HG03097 (cell line): ENCODE results near the gene SYAP1.
"Not testable (repeated sequence)": the region's sequence is repeated elsewhere in the genome, so short reads cannot be mapped to it uniquely, and the experiment has no call there.

Experiments used
- ATAC-seq: cut with Tn5 transposase; IDR thresholded peaks from one replicate; pipeline ENCODE4 v1.9.1; 2021; ENCODE audit not compliant: unreplicated experiment, low FRiP score

Gene SYAP1

DNA sequence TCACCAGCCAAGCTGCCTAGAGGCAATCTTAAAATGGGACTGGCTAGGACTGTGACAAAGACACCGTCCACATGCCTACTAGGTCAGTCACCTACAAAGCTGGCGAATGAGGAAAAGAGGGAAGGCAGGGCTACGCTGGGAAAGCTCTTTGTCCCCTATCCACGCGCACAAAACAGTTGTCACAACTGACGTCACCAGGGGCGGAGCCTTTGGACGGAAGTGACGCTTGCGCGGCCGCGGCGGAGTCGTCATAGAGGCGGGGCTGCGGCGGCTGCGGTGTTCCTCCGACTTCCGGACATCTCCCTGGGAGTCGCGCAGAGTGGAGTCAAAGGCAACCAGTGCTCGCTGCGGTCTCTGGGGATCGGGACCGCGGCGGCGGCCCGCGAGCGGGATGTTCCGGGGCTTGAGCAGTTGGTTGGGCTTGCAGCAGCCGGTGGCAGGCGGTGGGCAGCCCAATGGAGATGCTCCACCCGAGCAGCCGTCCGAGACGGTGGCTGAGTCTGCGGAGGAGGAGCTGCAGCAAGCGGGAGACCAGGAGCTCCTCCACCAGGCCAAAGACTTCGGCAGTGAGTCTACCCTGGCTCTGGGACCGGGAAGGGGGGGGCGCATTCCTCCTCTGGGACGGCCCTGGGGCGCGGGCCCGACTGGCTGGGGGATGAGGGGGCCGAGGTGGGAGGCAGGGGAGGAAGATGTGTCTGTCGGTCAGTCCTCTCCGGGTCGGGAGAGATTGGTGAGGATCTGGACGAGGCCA, at the start of gene SYAP1:
Gene SYAP1, plus strand, starts transcription at position 279 of the 751 bp plus-strand sequence. Its CDS starts 113 bp downstream, at position 392.
- peak; percentile 98 for ATAC-seq

DNA sequence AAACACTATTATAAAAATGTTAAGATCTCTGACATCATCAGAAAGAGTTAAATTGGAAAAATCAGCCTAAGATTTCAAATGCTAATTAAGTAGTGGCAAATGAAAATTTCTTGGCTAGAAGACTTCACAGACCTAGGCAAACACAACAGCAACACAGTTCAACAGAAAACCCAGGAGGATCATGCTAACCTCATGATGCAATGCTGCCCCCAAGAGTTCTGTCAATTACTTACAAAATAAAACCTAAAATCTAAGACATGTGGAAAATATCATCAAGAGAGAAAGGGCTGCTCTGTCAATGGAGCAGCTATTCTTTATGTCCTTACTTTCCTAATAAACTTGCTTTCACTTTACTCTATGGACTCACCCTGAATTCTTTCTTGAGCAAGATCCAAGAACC, 48.4 kb upstream of the SYAP1 start:
- ATAC-seq: no peak

DNA sequence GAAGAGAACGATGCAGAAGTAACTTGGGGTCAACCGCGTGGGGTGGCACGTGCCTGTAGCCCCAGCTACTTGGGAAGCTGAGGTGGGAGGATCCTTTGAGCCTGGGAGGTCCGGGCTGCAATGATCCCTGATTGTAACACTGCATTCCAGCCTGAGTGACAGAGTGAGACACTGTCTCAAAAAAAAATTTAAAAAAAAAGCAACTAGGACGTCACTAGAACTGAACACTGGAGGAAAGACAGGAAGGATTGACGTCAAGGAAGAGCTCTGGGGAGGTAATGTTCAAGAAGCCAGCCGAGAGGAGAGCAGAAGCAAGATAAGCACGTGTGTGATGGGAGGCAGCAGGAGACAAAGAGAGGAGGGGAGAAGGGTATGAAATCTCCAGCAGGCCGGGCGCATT, 40.7 kb upstream of the SYAP1 start:
- ATAC-seq: no peak

DNA sequence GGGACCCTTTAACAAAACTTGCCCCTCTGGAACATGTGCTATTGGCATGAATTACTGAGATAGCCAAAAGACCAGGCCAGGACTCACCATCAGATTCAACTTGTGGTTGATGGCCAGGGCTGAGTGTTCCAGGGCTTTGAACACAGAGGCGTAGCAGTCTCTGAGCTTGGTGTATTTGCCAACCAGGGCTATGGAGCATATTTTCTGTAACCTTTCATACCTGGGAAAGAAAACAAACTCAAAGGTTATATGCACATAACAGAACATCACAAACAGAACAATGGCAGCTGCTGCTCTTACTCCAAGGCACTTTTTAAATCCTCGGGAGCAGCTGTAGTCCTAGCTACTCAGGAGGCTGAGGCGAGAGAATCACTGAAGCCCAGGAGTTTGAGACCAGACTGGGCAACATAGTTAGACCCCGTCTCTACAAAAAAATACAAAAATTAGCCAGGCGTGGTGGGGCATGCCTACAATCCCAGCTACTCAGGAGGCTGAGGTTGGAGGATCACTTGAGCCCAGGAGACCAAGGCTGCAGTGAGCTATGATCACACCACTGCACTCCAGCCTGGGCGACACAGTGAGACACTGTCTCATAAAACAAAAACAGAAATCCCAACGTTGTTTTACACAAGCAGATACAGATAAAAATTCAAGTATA, 36.3 kb upstream of the SYAP1 start:
- no peak for ATAC-seq

- ATAC-seq: no peak
Measured at GRCh38 chrX:16687514-16687913, 31.9 kb upstream of the SYAP1 start.

DNA sequence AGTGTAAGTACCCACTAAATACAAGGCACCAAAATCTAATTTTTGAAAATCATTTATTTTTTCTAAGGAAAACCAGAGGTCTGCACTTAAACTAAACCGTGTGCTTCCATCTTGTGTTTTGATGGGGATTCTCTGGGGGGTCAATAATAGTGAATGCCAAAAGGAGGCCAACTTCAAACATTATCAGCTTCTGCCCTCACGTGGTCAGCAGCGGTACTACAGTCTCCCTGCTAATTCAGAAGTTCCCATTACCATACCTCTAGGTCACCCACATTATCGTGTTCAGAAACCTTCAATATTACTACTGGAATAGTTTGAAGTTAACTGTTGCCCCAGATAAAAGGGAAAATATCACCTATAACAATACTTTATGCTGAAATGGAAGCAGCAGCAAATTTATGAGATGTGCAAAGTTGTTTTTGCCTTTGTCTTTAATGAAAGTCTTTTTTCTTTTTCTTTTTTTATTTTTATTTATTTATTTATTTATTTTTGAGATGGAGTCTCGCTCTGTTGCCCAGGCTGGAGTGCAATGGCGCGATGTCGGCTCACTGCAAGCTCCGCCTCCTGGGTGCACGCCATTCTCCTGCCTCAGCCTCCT, 24.2 kb upstream of the SYAP1 start:
- peak; percentile 61 for ATAC-seq

DNA sequence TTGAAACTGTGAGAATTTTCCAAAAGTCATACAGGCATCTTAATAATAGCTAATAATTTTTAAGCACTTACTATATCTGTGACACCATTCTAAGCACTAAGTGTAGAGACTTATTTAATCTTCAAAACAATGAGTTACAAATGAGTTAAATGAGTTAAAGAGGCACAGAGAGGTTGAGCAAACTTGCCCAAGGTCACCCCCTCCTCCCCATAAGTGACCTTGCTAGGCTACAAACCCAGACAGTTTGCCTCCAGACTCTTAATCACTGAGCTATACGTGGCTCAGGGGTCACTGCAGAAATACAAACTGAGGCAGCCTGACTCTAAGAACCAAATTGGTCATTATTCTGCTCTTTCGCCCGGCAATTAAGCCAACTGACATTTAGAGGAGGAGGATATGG, 22.5 kb upstream of the SYAP1 start:
- no peak for ATAC-seq

- no peak for ATAC-seq
Measured at GRCh38 chrX:16699389-16699788, 20.0 kb upstream of the SYAP1 start.

DNA sequence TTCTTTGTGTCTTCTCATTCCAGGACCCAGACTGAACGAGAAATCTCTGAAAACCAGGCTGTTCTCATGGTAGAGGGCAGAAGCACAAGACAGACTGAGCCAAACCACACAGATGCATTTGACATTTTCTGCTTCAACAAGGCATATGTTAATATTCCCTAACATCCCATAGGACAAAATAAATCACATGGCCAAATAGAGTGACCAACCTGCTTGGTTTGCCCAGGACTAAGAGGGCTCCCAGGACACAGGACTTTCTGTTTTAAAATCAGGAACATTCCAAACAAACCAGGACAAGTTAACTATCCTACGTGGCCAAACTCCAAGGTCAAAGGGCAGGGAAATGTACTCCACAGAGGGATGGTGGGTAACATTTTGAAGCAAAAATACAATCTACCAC, 18.7 kb upstream of the SYAP1 start:
- ATAC-seq: no peak

DNA sequence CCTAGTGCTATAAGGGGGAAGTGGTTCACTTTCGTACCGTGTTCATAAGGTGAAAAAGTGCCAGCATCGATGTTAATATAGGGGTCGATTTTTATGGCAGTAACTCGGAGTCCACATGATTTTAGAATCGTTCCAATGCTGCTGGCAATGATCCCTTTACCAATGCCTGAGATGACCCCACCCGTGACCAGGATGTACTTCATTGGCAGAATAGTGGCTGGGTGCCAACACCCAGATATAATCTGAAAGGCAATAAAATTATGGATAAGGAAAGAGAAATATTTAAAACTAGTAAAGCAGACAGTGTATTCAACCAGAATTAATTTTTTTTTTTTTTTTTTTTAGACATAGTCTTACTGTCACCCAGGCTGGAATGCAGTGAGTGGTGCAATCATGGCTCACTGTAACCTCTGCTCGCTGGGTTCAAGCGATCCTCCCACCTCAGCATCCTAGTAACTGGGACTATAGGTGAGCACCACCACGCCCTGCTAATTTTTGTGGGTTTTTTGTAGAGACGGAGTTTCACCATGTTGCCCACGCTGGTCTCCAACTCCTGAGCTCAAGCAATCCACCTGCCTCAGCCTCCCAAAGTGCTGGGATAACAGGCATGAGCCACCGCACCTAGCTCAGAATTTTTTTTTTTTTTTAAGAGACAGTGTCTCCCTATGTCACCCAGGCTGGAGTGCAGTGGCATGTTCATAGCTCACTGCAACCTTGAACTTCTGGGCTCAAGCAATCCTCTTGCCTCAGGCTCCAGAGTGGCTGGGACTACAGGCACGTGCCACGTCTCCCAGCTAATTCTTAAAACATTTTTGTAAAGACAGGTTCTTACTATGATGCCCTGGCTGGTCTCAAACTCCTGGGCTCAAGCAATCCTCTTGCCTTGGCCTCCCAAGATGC, 16.5 kb upstream of the SYAP1 start:
- ATAC-seq: no peak

- ATAC-seq: no peak
Measured at GRCh38 chrX:16705370-16705769, 14.0 kb upstream of the SYAP1 start.

GRCh38 chrX:16708016-16708415, 11.4 kb upstream of the SYAP1 start:
- ATAC-seq: no peak

DNA sequence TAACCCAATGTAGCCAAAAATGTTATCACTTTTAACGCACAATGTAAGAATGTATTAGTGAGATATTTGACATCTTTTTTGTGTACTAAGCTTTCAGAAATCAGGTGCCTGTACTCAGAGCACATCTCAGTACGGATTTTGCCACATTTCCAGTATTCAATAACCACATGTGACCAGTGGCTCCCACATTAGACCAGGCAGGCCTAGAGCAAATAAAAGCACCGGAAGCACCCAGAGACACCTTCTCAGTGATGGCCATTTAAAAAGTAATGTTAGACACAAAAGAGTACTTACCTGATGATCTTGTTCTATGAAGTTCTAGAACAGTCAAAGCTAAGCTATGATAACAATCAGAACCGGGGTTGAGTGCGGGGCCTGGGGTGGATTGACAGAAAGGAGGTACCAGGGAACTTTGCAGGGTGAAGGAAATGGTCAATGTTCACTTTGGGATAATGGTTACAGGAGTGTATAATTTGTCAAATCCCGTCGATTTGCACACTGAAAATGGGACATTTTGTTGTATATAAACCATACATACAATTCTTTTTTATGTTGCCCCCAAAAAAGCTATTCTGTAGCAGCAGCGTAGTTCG, 8.1 kb upstream of the SYAP1 start:
- ATAC-seq: no peak

DNA sequence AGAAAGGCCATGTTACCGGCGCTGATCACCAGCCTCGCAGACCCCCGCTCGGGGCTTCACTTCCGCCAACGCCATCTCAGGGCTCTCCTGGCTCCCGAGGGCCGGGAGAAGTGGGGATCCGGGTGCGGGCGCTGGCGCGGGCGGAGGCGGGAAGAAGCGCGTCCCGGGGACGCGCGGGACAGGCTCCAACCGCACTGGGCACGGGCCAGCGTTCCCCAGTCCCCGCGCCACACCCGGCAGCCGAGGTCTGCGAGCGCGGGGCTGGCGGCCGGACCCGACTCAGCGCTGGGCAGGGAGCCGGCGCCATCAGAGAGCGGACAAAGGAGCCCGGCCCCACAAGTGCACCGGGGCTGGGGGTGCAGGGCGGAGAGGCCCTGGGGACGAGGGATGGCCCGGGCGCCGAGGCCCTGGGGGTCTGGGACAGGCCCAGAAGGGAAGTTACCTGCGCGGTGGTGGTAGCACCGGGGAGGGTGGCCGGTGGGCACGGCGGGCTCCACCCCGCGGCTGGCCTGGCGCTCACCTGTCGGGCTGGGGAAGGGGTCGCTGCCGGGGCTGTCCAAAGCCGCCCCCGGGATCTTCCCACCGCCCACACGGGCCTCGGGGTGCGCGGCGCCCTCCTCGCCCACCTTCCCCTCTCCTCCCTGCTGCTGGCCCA, 7.4 kb upstream of the SYAP1 start:
- ATAC-seq: peak; percentile 34

DNA sequence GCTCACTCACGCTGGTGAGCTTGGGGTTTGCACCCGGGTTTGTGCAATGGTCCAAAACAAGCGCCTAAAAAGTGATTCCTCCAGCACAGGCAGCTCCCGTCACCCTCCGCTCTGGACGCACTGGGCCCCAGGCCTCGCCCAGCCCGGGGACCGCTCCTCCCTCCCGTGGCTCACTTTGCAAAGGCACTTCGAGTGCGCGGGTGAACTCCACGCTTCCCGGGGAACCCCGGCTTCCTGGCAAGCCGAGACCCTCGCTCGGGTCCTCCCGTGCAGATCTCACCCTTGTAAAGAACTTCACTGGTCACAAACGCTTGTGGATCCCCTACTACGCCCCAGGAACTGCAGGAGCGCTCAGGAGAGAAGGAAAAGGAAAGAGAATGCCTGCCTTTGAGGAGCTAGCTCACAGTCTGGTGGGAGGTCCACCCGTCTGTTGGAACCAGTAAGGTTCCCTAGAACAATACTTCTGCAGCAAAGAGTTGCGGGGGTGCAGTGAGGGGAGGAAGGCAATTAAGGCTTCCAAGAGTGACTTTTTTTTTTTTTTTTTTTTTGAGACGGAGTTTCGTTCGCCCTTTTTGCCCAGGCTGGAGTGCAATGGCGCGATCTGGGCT, 6.8 kb upstream of the SYAP1 start, which contains the start of gene CTPS2:
Gene CTPS2, minus strand, starts transcription at position 122 of the 608 bp plus-strand sequence. CDS start 9,767 bp downstream, outside the sequence.
- ATAC-seq: peak; percentile 63

- ATAC-seq: no peak
Measured at GRCh38 chrX:16714504-16714903, 4.9 kb upstream of the SYAP1 start.

GRCh38 chrX:16715638-16716037, 3.8 kb upstream of the SYAP1 start:
- ATAC-seq: not testable (repeated sequence)

DNA sequence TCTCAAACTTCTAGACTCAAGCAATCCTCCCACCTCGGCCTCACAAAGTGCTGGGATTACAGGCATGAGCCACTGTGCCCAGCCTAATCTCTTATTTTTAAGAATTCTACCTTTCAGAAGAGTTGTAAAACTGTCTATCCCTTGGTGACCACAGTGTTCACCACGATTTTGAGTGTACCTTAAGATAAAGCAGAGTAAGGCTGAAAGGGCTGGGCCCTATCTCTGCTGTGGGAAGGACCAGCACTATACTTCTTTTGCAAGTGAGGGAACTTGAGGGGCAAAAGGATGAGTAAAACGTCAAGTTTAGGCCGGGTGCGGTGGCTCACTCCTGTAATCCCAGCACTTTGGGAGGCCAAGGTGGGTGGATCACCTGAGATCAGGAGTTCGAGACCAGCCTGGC, 3.0 kb upstream of the SYAP1 start:
- ATAC-seq: not testable (repeated sequence)

DNA sequence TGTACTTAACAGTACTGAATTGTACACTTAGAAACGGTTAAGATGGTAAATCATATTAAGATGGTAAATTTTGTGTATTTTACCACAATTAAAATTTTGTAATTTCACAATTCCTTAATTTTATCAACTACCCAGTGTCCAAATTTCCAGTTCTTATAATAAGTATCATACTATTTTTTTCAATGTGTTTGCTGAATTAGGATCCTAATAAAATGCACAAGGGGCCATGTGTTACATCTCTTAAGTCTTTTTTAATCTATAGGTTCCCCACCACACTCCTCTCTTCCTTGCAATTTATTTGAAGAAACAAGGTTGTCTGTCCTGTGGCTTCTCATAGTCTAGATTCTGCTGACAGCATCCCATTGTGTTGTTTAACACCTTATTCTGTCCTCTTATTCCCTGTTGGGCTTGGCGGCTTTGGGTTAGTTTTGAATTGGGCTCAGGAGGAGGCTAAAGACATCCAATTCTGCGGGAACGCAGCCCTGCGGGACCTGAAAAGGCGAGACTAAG, 533 bp upstream of the SYAP1 start:
- ATAC-seq: peak; percentile 37
